ENCODE data around the gene MEST. TPM values are rescaled to one million over a fixed set of nuclear protein-coding genes. Genes with fewer than 3 reads are reported as not detected.
"Not testable (repeated sequence)": the region's sequence is repeated elsewhere in the genome, so short reads cannot be mapped to it uniquely, and the experiment has no call there.

MEST gene, protein sequence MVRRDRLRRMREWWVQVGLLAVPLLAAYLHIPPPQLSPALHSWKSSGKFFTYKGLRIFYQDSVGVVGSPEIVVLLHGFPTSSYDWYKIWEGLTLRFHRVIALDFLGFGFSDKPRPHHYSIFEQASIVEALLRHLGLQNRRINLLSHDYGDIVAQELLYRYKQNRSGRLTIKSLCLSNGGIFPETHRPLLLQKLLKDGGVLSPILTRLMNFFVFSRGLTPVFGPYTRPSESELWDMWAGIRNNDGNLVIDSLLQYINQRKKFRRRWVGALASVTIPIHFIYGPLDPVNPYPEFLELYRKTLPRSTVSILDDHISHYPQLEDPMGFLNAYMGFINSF
- 26.0 and 28.6 TPM in 2 replicates for total RNA-seq (2014; rRNA removed; shearing (Covaris generic); ENCODE audit: low replicate concordance)

DNA sequence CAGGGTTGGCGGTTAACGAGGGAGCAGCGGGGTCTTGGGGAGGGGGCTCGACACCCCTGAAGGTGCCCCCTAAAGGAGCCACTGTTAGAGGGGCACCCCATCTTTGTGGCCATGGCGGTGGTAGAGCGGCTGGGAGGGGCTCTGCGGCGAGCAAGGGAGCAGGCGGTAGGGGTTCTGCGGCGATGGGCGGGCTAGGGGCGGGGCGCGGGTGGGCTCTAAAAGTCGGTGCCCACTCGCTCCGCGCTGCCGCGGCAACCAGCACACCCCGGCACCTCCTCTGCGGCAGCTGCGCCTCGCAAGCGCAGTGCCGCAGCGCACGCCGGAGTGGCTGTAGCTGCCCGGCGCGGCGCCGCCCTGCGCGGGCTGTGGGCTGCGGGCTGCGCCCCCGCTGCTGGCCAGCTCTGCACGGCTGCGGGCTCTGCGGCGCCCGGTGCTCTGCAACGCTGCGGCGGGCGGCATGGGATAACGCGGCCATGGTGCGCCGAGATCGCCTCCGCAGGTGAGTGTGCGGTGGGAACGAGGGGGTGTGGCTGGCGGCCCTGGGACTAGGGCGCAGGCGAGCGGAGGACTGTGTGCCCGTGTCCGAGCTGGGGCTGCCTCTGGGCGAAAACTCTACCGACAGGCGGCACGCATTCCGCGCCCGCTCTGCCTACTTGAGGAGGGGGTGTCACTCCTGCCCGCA lies at the start of gene MEST:
TSS of gene MEST (plus strand) at position 245 of the 682 bp plus-strand sequence. CDS start at position 474, 229 bp downstream.
- in situ Hi-C loops (cut with HindIII; ENCODE audit: low pct_unique_long_range_greater_than_20kb, low sequenced_read_pairs) = no loop called here
- no peak for DNase-seq (ENCODE audit: low read depth)

- in situ Hi-C loops (cut with HindIII; ENCODE audit: low pct_unique_long_range_greater_than_20kb, low sequenced_read_pairs) = no loop called here
- DNase-seq (ENCODE audit: low read depth) = no peak
Measured at GRCh38 chr7:130442601-130443000, 49.3 kb upstream of the MEST start.

DNA sequence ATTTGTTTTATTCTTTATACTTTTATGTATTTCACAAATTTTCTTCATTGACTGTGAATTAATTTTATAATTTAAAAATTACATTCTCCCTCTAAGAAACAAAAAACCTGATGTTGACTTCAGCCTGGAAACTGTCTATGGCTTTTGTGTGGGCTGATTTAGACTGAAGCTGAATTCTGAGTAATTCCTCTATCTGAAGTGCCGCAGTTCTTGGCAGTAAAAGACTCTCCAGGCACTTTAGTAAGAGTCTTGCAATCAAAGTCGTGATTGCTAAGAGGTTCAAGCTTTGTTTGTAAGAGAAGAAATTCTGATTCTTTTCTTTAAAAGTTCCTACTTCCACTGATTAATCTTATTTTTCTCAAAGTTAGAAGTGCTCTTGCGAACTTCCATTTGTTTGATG lies 47.7 kb upstream of the MEST start:
- in situ Hi-C loops (cut with HindIII; ENCODE audit: low pct_unique_long_range_greater_than_20kb, low sequenced_read_pairs) = no loop called here
- DNase-seq (ENCODE audit: low read depth) = no peak

DNA sequence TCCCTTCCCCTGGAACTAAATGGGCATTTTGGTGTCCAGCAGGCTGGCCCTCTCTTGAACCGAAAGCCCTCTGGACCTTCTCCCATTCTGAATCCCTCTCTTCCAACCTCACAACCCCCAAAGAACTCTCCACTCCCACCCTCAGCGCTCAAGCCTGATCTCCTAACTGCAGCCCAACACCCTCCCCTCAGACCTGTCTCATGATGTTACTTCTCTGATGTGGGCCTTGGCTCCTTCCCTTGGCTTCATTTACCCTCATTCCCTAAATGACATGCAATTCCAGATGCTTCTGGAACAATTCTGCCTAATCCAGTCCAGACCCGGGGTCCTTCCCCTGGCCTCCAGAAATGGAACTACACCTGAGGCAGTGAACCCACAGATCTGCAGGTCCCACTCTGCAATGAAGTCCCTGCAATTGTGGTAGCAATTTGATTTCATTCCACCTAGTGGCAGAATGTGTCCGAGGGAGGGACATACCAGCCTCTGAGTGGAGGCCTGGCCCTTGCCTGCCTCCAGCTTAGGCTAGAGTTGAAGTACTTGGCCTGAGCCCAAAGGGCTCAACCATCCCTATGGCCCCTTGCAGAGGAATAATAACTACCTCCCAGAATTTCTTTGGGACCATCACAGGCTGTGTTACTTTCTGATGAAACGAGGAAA lies 47.0 kb upstream of the MEST start:
- in situ Hi-C loops (cut with HindIII; ENCODE audit: low pct_unique_long_range_greater_than_20kb, low sequenced_read_pairs) = no loop called here

GRCh38 chr7:130446259-130446658 lies 45.6 kb upstream of the MEST start:
- no peak for DNase-seq (ENCODE audit: low read depth)
- in situ Hi-C loops (cut with HindIII; ENCODE audit: low pct_unique_long_range_greater_than_20kb, low sequenced_read_pairs) = no loop called here

More for the DNA sequence above, 47.0 kb upstream of the MEST start:
- no peak for DNase-seq (ENCODE audit: low read depth)

- DNase-seq (ENCODE audit: low read depth); in situ Hi-C loops (cut with HindIII; ENCODE audit: low pct_unique_long_range_greater_than_20kb, low sequenced_read_pairs): not testable (repeated sequence)
Measured at GRCh38 chr7:130451344-130451743, 40.5 kb upstream of the MEST start.

DNA sequence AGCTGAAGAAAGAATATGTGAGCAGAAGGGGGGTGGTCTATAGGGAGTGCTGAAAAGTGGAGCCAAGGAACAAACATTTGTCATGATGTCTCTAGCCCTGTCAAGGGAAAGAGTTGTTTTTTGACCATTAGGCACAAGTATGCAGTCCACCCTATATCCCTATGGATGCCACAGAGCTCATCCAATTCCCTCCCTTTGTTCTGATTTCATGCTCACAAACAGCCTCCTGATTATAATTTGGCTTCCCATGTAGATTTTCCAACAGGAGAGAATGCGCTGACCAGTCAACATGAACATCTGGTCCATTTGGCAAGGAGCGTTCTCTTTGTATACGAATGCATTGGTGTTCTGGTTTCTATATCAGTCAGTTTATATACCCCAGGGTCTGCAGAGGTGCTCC lies 38.9 kb upstream of the MEST start:
- no peak for DNase-seq (ENCODE audit: low read depth)
- in situ Hi-C loops (cut with HindIII; ENCODE audit: low pct_unique_long_range_greater_than_20kb, low sequenced_read_pairs) = no loop called here

DNA sequence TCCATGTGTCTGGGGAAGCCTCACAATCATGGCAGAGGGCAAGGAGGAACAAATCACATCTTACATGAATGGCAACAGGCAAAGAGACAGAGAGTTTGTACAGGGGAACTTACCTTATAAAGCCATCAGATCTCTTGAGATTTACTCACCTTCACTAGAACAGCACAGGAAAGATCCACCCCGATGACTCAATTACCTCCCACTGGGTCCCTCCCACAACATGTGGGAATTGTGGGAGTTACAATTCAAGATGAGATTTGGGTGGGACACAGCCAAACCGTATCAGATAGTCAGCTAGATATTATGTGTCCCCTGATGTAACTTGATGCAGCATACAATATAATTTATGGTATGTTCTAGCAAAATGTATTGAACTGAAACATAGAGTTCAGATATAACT lies 36.9 kb upstream of the MEST start:
- no peak for DNase-seq (ENCODE audit: low read depth)
- in situ Hi-C loops (cut with HindIII; ENCODE audit: low pct_unique_long_range_greater_than_20kb, low sequenced_read_pairs) = no loop called here

DNA sequence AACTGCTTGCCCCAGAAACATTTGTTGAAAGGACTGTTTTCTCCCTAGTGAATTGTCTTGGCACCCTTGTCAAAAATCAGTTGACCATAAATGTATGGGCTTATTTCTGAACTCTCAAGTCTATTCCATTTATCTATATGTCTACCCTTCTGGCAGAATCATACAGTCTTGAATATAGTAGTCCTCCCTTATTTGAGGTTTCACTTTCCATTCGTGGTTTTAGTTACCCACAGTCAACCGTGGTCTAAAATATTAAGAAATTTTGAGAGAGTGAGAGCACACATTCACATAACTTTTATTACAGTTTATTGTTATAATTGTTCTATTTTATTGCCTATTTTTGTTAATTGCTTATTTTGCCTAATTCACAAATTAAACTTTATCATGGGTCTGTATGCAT lies 33.6 kb upstream of the MEST start:
- in situ Hi-C loops (cut with HindIII; ENCODE audit: low pct_unique_long_range_greater_than_20kb, low sequenced_read_pairs) = no loop called here
- no peak for DNase-seq (ENCODE audit: low read depth)

GRCh38 chr7:130461272-130461671 lies 30.6 kb upstream of the MEST start:
- no peak for DNase-seq (ENCODE audit: low read depth)
- in situ Hi-C loops (cut with HindIII; ENCODE audit: low pct_unique_long_range_greater_than_20kb, low sequenced_read_pairs) = no loop called here

- in situ Hi-C loops (cut with HindIII; ENCODE audit: low pct_unique_long_range_greater_than_20kb, low sequenced_read_pairs) = no loop called here
Measured at GRCh38 chr7:130463553-130464434, 28.1 kb upstream of the MEST start.

DNA sequence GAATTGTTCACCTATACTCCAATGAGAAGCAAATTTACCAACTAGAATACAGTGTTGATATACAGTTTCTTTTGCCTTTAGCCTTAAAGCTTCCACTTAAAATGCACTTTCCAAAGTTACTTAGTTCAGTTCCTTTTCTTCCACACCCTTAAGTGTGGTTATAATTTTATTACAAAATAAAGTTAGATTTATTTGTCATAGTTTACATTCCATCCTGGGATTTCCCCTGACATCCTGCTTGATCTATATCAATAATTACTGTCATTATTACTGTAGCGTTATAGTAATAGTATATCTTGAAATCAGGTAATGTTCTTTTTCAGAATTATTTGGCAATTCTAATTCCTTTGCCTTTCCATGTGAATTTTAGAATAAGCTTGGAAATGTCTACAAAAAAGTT lies 23.3 kb upstream of the MEST start:
- in situ Hi-C loops (cut with HindIII; ENCODE audit: low pct_unique_long_range_greater_than_20kb, low sequenced_read_pairs) = no loop called here

More at GRCh38 chr7:130463553-130464434, 28.1 kb upstream of the MEST start:
- no peak for DNase-seq (ENCODE audit: low read depth)

DNA sequence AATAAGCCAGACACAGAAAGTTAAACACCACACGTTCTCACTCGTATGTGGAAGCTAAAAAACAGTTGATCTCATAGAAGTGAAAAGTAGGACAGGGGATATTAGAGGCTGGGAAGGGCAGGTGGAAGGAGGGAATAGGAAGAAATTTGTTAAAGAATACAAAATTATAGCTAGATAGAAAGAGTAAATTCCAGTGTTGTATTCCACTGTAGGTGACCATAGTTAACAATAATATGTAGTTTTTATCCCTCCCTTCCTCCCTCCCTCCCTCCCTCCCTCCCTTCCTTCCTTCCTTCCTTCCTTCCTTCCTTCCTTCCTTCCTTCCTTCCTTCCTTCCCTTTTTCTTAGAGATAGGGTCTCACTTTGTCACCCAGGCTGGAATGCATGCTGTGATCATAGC lies 19.9 kb upstream of the MEST start:
- in situ Hi-C loops (cut with HindIII; ENCODE audit: low pct_unique_long_range_greater_than_20kb, low sequenced_read_pairs) = no loop called here
- DNase-seq (ENCODE audit: low read depth) = no peak

More for the DNA sequence above, 23.3 kb upstream of the MEST start:
- DNase-seq (ENCODE audit: low read depth) = no peak

GRCh38 chr7:130473289-130473688 lies 18.6 kb upstream of the MEST start:
- no peak for DNase-seq (ENCODE audit: low read depth)
- in situ Hi-C loops (cut with HindIII; ENCODE audit: low pct_unique_long_range_greater_than_20kb, low sequenced_read_pairs) = no loop called here

- no peak for DNase-seq (ENCODE audit: low read depth)
- in situ Hi-C loops (cut with HindIII; ENCODE audit: low pct_unique_long_range_greater_than_20kb, low sequenced_read_pairs) = no loop called here
Measured at GRCh38 chr7:130473876-130474275, 18.0 kb upstream of the MEST start.

- in situ Hi-C loops (cut with HindIII; ENCODE audit: low pct_unique_long_range_greater_than_20kb, low sequenced_read_pairs) = no loop called here
- DNase-seq (ENCODE audit: low read depth) = no peak
Measured at GRCh38 chr7:130475776-130476175, 16.1 kb upstream of the MEST start.

GRCh38 chr7:130476297-130477150 lies 15.4 kb upstream of the MEST start:
- in situ Hi-C loops (cut with HindIII; ENCODE audit: low pct_unique_long_range_greater_than_20kb, low sequenced_read_pairs) = no loop called here
- DNase-seq (ENCODE audit: low read depth) = no peak

All from Caki2 (cell line).